PC-3 (cell line): ENCODE data around the gene SPATA6. TPM values are rescaled to one million over a fixed set of nuclear protein-coding genes. Genes with fewer than 3 reads are reported as not detected.

Experiments used
- ATAC-seq: fragments of 200-7000 bp; cut with Tn5 transposase; 2 replicates; pipeline ENCODE4 v1.9.1; 2020; ENCODE audit warnings: mild to moderate bottlenecking, moderate library complexity
- BruUV-seq: library from RNA; stranded (reverse); fragments of 400-500 nt; replicated peaks from 2 replicates; lab custom pipeline; 2021; lab: Mats Ljungman, UMichigan
- CTCF ChIA-PET: fragments of 300-600 bp; sonication (Branson Sonifier 250); formaldehyde crosslinking; loops from one replicate; lab custom pipeline; 2022; ENCODE audit warnings: antibody characterized with exemption; lab: Charles Lee
- POLR2A ChIA-PET: fragments of 300-600 bp; sonication (Branson Sonifier 250); formaldehyde crosslinking; loops from one replicate; lab custom pipeline; 2022; ENCODE audit warnings: antibody characterized with exemption; ENCODE audit not compliant: unreplicated experiment; lab: Charles Lee
- DNase-seq: peaks from one replicate; pipeline ENCODE4 v3.0.0-alpha.2; 2015
- H2AFZ ChIP-seq: fragments of 300-600 bp; sonication (generic); 2 replicates; pipeline ENCODE4 v1.6.0; 2016; ENCODE audit warnings: antibody characterized with exemption, low read length
- H3F3A ChIP-seq: fragments of 300-600 bp; sonication (generic); one replicate; pipeline ENCODE4 v1.6.0; 2017; ENCODE audit warnings: antibody characterized with exemption, low read length, control low read depth, mild to moderate bottlenecking; ENCODE audit not compliant: unreplicated experiment
- H3K27ac ChIP-seq: fragments of 300-600 bp; sonication (generic); 2 replicates; pipeline ENCODE4 v1.5.1; 2016; ENCODE audit warnings: mild to moderate bottlenecking, low read length
- H3K27me3 ChIP-seq: fragments of 300-600 bp; sonication (generic); 2 replicates; pipeline ENCODE4 v1.6.1; 2016; ENCODE audit warnings: low read length, mixed read lengths
- H3K36me3 ChIP-seq: fragments of 300-600 bp; sonication (generic); 2 replicates; pipeline ENCODE4 v1.6.1; 2016; ENCODE audit warnings: low read depth, mixed run types, low read length, mixed read lengths
- H3K4me1 ChIP-seq: fragments of 300-600 bp; sonication (generic); 2 replicates; pipeline ENCODE4 v1.5.1; 2016; ENCODE audit warnings: low read length; ENCODE audit not compliant: insufficient read depth
- H3K4me2 ChIP-seq: fragments of 300-600 bp; sonication (generic); 2 replicates; pipeline ENCODE4 v1.6.0; 2016; ENCODE audit warnings: low read length
- H3K4me3 ChIP-seq: fragments of 300-600 bp; sonication (generic); 2 replicates; pipeline ENCODE4 v1.5.1; 2016; ENCODE audit warnings: mild to moderate bottlenecking, low read length, mixed read lengths
- H3K79me2 ChIP-seq: fragments of 300-600 bp; sonication (generic); 2 replicates; pipeline ENCODE4 v1.6.1; 2017; ENCODE audit warnings: low read length, mixed read lengths
- H3K9ac ChIP-seq: fragments of 300-600 bp; sonication (generic); 2 replicates; pipeline ENCODE4 v1.6.0; 2016; ENCODE audit warnings: mild to moderate bottlenecking, low read length
- H3K9me2 ChIP-seq: fragments of 300-600 bp; sonication (generic); replicated peaks from 2 replicates; pipeline ENCODE4 v1.6.1; 2016; ENCODE audit warnings: mixed run types, low read length, mixed read lengths
- H3K9me3 ChIP-seq: fragments of 300-600 bp; sonication (generic); 2 replicates; pipeline ENCODE4 v1.6.1; 2016; ENCODE audit warnings: low read length, mixed read lengths
- H4K20me1 ChIP-seq: fragments of 300-600 bp; sonication (generic); 2 replicates; pipeline ENCODE4 v1.6.1; 2016; ENCODE audit warnings: low read length, mixed read lengths
- EZH2 ChIP-seq: fragments of 300-600 bp; sonication (generic); IDR thresholded peaks from one replicate; pipeline ENCODE4 v1.6.1; 2017; ENCODE audit warnings: antibody characterized with exemption, mild to moderate bottlenecking, low read length; ENCODE audit not compliant: unreplicated experiment
- EZH2phosphoT487 ChIP-seq: fragments of 300-600 bp; sonication (generic); IDR thresholded peaks from 2 replicates; pipeline ENCODE4 v1.6.1; 2018; ENCODE audit warnings: mild to moderate bottlenecking, antibody characterized with exemption, low read length, borderline replicate concordance
- intact Hi-C: fragments of 100-400 bp; cut with micrococcal nuclease; formaldehyde crosslinking; loops from 2 replicates; pipeline ENCODE4 v1.9.0; 2023
- total RNA-seq: library from RNA; depleted of rRNA; stranded (reverse); fragments of >200 nt; gene quantifications from 2 replicates; pipeline ENCODE4 v1.2.3, GENCODE V29; 2014
- TF ChIP-seq, protein P1 (sequence below): fragments of 300-600 bp; sonication (generic); conservative IDR thresholded peaks from 2 replicates; pipeline ENCODE4 v1.5.1; 2017; ENCODE audit warnings: antibody characterized with exemption, low read depth, mild to moderate bottlenecking, low read length

Gene SPATA6
- total RNA-seq, 1 experiment from 2014 or later = 0.40 TPM

DNA sequence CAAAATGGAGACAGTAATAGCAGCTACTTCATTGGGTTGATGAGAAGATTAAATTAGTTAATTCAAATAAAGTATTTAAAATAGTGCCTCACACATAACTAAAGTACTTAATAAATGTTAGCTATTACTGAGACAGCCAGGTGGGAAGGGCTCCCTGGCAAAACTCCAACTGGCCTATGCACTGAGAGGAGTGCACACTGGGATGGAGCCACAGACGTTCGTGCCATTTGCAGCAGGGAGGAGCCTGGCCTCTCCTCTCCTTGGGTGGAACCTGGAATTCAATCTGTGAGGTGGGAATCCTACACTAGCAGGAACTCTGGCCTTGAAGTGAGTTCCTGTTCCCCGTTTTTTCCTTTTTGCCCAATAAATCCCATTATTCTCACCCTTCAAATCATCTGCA, 221.4 kb downstream of the SPATA6 start:
- Histone ChIP-seq H3K9ac (no peak overlapping the region), H4K20me1 (no peaks in the 10 kb centered on the region), H3K36me3 (no peaks in the 10 kb centered on the region), H3F3A (no peaks in the 10 kb centered on the region), H2AFZ (no peak overlapping the region), H3K4me2 (no peak overlapping the region), H3K9me3 (no peaks in the 10 kb centered on the region), H3K27me3 (peaks cover 19% of the 10 kb centered on the region; the same call in 1 of the 2 replicates), H3K27ac (no peak overlapping the region), H3K4me1 (no peaks in the 10 kb centered on the region), H3K9me2 (no peaks in the 10 kb centered on the region), H3K4me3 (no peak overlapping the region), H3K79me2 (no peaks in the 10 kb centered on the region)
- no TSS peak for BruUV-seq
- CTCF ChIA-PET = interaction anchor here (0.6 kb wide), 1 partner anchor 160 kb away, joined by 4 read pairs; no protein-coding TSS in a partner anchor
- DNase-seq = no peak
- intact Hi-C loops = no loop called here
- TF ChIP-seq, protein P1, sequence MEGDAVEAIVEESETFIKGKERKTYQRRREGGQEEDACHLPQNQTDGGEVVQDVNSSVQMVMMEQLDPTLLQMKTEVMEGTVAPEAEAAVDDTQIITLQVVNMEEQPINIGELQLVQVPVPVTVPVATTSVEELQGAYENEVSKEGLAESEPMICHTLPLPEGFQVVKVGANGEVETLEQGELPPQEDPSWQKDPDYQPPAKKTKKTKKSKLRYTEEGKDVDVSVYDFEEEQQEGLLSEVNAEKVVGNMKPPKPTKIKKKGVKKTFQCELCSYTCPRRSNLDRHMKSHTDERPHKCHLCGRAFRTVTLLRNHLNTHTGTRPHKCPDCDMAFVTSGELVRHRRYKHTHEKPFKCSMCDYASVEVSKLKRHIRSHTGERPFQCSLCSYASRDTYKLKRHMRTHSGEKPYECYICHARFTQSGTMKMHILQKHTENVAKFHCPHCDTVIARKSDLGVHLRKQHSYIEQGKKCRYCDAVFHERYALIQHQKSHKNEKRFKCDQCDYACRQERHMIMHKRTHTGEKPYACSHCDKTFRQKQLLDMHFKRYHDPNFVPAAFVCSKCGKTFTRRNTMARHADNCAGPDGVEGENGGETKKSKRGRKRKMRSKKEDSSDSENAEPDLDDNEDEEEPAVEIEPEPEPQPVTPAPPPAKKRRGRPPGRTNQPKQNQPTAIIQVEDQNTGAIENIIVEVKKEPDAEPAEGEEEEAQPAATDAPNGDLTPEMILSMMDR = no peak
- no peak for TF ChIP-seq EZH2
- ATAC-seq = no peak
- POLR2A ChIA-PET = no interaction called here

DNA sequence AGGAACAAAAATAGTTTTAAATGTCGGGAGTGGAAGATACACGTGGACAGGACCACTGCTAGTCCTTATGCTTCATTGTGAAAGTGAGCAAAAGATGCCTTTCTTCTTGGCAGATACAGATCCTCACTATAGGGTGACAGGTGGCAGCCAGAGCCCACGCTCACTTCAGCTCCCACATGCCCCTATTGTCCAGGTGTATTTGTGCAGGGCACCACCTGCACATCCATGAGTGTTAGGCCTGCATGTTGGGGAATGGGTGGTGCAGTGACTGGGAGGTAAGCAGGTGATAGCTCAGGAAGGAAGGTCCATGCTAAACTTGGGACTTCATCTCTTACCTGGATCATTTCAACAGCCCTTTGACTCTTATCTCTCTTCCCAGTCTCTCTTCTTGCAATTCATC, 222.1 kb downstream of the SPATA6 start:
- ATAC-seq = no peak

DNA sequence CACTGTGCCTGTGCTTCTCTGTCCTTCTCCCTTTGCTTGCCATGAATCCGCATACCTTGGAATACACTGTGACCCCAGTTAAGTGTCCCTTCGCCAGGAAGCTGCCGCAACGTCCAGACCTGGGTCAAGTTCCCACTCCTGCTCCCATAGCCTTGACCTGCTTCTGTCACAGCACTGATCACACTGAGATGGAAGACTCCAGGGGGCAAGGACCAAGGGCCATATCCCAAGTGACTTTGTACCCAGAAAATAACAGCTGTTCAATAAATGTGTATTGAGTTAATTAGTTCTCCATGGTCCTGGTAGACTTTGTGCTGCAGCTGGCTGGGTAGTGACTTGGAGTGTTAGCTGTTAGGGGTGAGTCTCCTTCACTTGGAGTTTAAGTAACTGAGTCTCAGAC, 223.6 kb downstream of the SPATA6 start:
- no peak for ATAC-seq
- Histone ChIP-seq H3K9ac (no peak overlapping the region), H3K4me2 (no peak overlapping the region), H3K9me3 (no peaks in the 10 kb centered on the region), H3K9me2 (no peaks in the 10 kb centered on the region), H4K20me1 (no peaks in the 10 kb centered on the region), H3K27ac (no peak overlapping the region), H3K79me2 (no peaks in the 10 kb centered on the region), H3K36me3 (no peaks in the 10 kb centered on the region), H3K4me1 (no peaks in the 10 kb centered on the region), H3F3A (no peaks in the 10 kb centered on the region), H3K4me3 (no peak overlapping the region), H3K27me3 (peaks cover 7% of the 10 kb centered on the region; the same call in 1 of the 2 replicates), H2AFZ (no peak overlapping the region)
- POLR2A ChIA-PET = no interaction called here
- CTCF ChIA-PET = no interaction called here
- BruUV-seq = no TSS peak
- intact Hi-C loops = no loop called here
- DNase-seq = no peak
- TF ChIP-seq, protein P1 = no peak
- TF ChIP-seq EZH2 = no peak
- no peak for TF ChIP-seq EZH2phosphoT487

More for the DNA sequence above, 222.1 kb downstream of the SPATA6 start:
- no peaks in the 10 kb centered on the region for H3K9me2 ChIP-seq
- DNase-seq = peak; percentile 13
- POLR2A ChIA-PET = no interaction called here
- H3K36me3 ChIP-seq = no peaks in the 10 kb centered on the region
- H3K79me2 ChIP-seq = no peaks in the 10 kb centered on the region
- H3K4me3 ChIP-seq = no peak overlapping the region
- no peak overlapping the region for H3K27ac ChIP-seq
- H2AFZ ChIP-seq = no peak overlapping the region
- H4K20me1 ChIP-seq = no peaks in the 10 kb centered on the region
- no peak overlapping the region for H3K9ac ChIP-seq
- no TSS peak for BruUV-seq
- H3K27me3 ChIP-seq = peaks cover 17% of the 10 kb centered on the region; the same call in 1 of the 2 replicates
- no peak overlapping the region for H3K4me2 ChIP-seq
- CTCF ChIA-PET = interaction anchor here (0.6 kb wide), 1 partner anchor 159 kb away, joined by 4 read pairs; no protein-coding TSS in a partner anchor
- intact Hi-C loops = no loop called here
- no peaks in the 10 kb centered on the region for H3F3A ChIP-seq
- TF ChIP-seq, protein P1 = peak; percentile 28; the same call in 1 of the 2 replicates
- TF ChIP-seq EZH2 = no peak
- H3K4me1 ChIP-seq = no peaks in the 10 kb centered on the region
- no peaks in the 10 kb centered on the region for H3K9me3 ChIP-seq
